Kasumi-1 (cell line): ENCODE measurements around the gene TRIM3.
A peak's percentile ranks its signal among the peaks of the same experiment; 100 is the strongest.

Source experiments
- DNase-seq, 2 experiments: peaks; one replicate each; lab custom pipeline; 2025; lab: John Stamatoyannopoulos, UW

The TRIM3 gene

DNA sequence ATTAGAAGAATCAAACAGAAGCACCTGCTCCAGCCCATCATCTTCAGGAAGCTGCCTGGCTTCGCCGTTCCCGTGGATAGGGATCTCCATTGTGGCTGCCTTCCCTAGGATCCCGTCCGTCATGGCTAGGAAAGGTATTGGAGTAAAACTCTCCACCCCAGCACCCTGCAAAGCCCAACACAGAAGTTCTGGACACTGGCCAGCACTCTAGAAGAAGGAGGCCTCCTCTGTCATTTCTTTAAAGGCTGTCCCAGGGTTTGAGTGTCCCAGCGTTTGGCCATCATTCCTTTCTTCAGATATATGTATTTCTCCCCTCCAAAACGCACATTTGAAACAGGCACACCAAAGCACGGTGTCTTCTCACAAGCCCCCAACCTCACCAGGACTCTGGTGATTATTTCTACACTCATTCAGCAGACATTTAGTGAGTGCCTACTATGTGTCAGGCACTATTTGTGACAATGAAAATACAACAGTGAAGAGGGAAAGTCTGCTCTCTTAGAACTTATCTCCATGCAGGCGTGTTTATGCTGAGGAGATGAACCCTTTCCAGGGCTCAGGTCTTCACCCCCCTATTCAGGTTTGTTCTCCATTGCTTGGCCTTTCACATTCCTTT is 6.7 kb upstream of the TRIM3 start:
- no peak for DNase-seq

DNA sequence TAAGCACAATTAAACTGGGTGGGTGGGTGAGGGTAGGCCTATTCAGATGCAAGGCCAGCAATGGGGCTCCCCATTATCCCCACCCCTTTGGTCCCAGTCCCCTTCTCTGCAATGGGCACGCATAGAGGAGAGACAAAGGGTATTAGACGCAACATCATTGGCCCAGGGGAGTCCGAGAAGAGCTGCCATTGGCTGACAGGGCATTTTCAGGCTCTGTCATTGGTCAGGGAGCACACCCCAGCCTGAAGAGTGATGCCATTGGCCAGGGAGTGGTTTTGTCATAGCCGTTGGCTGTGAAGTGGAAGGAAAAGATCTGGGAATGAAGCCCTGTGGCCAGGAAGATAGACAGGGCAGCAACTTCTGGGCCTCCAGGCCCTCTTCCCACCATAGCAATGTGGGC is 2.8 kb upstream of the TRIM3 start:
- DNase-seq = no peak

DNA sequence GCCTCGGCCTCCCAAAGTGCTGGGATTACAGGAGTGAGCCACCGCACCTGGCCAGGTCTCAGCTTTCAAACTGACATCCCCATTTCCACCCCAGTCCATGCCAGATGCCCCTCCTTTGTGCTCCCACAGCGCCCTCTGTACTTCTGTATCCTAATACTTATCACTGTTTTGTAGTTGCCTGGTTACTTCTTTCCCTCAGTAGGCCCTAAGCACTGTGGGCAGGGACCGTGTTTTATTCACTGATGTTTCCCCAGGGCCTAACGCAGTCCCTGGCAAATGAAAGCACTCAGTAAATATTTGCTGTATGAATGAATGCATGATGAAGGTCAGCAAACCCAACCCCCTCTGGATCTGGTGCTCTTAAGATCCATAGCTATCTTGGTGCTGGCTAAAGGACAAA is 2.2 kb upstream of the TRIM3 start:
- peak; percentile 6 to 8 for DNase-seq

DNA sequence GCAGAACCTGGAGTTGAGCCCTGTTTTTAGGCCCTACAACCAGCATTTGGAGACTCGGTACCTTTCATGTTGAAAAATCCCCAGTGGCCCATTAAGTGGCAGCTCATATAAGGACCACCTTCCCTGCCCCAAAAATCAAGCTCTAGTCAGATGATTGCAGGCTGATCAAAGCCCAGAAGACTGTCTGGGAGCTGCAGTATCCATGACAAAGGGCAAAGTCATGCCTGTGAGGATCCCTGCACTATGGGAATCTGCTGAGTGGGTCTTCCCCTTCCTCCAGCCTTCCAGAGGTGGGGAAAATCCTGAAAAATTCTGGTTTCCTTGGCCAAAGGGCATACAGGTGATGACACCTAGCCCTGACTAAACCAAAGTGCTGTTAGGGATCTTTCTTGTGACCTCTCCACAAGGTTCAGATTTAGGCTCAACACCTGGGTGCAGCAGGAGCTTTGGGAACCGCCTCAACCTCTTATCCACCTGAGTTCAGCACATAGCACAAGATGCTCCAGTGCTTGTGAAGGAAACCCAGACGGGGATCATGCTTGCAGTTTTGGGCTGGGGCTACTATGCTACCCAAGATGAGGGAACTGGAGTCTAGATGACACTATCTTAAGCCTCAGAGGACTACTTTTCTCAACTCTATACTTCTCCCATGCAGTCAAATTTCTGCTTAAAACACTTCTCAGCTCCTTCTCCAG is 1.2 kb upstream of the TRIM3 start:
- DNase-seq = no peak

DNA sequence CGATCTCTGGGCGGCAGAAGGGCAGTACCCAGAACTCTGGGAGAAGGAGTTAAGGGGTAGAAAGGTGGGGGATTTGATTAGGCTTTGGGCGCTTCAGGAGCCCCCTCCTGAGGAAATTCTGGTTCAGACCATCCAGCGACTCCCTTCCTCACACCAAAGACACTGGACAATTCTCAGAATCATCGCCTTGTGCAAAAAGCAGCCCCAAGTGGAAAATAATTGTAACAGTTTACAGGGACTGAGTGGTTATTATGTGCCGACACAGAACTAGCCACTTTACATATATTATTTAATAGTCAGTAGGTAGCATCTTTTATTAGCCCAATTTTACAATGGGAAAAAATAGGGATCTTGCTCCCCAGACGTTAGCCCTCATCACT is 662 bp upstream of the TRIM3 start:
- no peak for DNase-seq

DNA sequence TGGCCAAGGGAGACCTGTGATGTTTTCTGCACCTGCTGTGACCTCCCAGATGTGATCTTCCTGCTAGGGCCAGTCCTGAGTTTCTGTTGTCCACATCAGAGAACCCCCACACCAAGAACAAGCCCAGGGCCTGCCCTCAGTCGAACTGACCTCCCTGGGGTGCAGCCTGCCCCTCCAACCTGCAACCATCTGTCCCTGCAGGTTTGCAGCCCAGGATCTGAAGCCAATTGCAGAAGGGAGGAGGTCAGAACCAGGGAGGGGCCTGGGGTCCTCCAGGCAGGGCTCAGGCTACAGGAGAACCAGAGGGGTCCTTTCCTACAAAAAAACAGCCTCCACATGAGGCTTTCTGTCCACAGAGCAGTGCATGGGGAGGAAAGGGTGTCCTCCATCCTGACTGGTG is 807 bp downstream of the TRIM3 start:
- DNase-seq = no peak

DNA sequence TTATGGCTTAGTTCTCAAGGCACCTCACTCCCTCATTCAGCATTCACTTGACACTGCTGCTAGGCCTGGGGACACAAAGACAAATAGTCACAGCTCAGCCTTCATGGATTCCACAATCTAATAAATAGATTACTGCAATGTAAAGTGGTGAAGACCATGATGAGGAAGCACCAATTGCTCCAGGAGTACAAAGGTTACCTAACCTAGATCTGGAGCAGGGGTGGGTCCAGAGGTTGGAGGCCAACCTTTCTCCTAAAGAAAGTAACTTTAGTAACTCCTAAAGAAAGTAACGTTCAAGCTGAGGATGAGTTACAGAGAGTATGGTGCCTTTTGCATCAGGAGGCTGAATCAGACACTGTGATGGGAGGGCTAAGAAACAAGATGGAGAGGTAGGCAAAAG is 4.1 kb downstream of the TRIM3 start:
- DNase-seq = no peak

DNA sequence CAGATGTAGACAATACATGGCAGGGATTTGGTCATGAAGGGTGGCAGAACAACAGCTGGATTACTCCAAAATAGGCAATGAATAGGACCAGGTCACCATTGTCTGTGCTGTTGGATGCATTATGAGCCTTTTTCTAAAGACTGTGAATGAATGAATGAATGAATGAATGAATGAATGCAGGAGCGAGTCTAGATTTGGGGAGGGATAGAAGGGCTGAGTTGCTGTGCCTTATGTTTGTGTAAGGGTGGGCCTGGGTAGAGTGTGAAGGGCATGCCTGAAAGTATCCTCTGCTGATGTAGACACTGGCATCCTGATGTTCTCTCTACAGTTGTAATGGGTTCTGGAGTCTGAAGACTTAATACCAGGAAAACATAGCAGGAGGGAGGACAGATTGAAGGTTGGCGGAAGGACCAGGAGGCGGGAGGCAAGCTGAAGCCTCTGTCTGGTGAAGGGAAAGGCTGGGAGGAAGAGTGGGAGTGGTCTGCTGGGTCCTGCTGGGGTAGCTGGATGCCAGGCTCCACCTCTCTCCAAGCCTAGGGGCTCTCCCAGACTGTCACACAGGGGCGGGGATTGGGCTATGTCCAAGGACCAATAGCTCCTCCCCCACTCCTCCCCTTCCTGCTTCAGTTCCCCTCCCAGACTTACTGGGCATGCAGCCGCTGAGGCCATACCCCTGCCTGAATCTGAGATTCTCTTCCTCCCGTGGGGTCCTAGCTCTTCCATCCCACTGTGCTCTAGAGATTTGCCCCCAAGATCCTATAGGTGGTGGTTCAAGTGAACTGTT is 4.8 kb downstream of the TRIM3 start:
- DNase-seq = peak; percentile 49 to 62

DNA sequence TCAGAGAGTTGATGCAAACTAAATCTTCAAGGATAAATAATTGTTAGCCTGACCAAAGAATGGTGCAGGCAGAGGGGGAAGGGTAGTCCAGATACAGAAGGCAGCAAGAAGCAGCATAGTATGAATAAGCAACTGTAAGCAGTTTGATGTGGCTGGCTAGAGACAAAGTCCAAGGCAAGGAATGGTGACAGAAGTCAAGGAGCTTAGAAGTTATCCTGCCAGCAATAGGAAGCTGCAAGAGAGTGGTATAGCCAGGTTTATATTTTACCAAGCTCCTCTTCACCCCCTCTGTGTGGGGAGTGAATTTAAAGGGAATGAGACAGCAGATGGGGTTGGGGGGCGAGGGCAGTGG is 14.7 kb downstream of the TRIM3 start:
- DNase-seq = no peak

DNA sequence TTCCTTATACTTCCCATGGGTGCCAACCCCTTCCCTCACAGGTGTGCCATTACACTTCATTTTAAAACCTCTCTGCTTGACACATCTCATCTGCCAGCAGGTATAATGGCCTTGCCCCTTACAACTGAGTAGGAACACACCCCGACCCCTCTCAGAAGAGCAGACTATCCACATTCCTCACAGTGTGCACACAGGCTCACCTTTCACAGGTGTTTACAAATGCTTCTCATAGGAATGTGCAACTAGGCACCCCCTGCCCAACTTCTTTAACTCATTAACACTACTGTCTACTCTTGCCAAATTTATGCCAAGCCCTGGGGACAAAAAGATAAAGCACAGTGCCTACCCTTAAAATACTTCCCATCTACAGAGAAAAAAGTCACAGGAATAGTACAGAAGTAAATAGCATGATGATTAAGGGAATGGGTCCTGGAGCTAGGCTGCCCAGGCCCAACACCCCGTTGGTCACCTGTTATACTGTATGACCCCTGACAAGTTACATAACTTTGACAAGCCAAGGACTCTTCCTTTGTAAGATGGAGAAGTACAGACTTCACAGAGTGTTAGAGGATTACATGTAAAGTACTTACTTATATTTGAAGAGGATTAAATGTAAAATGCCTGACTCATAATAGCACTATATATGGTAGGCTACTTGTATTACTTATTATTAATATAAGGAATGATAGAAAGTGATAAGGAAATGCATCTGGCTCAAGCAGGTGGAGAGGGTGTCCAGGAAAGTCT is 15.2 kb downstream of the TRIM3 start:
- DNase-seq = no peak

DNA sequence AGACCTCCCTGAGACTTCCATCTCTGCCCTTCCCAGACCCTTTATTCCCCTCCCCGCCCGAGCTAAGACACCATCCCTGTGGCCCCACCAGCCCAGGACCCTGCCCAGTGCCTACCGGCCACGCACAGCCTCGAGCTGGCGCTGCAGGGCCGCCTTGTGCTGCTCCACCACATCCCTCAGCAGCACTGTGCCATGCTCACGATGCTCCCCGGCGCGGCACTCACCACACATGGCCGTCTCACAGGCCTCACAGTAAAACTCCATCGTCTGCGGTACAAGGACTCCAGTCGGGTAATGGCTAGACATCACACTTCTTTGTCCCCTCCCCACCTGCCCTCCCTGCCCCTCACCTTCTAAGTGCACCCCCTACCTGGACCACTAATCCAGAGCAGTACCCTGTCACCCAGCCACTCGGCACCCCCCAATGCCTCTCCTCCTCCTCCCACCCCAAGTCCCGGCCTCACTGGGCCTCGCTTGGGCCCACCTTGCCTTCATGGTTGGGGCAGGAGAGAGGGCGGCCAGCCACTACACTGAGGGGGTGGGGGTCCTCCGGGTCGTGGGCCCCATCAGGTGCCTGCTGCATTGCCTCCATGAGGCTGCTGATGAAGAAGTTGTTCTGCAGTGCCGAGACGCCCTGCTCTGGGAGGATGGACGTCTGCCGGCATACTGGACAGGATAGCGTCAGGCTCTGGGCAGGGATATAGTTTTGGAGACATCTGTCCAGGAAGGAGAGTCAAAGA is 16.0 kb downstream of the TRIM3 start:
- DNase-seq = no peak

DNA sequence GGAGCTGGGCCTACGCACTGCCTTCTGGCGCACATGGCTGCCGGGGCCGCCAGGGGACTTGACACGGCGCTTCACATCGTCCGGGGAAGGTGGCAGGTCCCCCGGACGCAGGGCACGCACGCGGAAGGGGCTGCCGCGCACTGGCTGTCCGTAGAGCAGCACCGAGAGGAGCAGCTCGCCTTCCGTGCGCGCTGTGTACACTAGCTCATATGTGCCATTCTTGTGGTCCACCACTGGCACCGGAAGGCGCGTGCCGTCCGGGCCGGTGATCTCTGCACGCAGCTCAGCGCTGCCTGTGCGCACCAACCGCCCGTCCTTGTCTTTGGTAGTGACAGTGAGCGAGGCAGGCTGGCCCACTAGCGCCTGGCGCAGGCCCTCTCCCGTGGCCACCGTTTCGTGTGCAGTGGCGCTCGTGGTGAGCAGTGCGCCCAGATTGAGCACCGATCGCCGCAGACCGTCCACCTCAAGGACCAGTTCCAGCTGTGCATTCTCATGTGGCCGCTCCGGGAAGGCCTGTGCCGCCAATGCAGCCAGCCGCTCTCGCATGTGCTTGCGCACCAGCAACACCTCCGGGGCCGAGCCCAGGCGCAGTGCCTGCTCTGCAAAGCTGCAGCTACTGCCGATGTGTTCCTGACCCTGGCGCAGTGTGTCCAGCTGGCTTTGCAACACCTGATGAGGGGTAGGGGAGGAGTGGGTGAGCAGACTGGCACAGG is 17.2 kb downstream of the TRIM3 start:
- DNase-seq = no peak

DNA sequence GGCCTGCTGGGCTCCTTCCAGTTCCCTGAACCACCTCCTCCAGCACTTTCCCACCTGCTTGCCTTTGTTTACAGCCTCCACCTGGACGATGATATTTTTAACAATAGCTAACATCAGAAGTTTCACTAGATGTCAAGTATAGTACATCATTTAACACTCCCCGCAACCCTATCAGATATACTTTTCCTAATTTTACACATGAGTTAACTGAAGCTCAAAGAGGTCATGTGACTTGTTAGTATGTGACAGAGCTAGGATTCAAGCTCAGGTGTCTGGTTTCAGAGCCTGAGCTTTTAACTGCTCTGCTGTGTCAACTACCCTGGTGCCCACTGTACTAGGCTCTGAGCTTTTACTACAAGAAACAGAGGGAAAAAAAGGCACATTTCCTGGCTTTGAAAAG is 18.7 kb downstream of the TRIM3 start:
- no peak for DNase-seq

DNA sequence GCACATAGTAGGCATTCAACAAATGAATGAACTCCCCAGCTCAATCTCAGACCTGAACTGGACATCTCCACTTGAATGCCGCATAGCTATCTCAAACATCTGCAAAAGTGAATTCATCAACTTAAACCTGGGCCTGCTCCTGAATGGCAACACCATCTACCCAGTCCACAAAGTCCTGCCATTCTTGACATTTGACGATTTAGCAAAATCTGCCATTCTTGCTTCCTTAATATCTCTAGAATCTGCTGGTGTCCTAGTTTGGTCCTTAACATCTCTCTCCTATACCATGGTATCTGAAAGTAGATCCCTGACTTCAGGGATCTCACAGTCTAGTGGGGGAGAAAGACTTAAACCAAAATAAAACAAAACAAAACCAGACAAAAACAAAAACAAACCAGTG is 20.6 kb downstream of the TRIM3 start:
- DNase-seq = no peak

DNA sequence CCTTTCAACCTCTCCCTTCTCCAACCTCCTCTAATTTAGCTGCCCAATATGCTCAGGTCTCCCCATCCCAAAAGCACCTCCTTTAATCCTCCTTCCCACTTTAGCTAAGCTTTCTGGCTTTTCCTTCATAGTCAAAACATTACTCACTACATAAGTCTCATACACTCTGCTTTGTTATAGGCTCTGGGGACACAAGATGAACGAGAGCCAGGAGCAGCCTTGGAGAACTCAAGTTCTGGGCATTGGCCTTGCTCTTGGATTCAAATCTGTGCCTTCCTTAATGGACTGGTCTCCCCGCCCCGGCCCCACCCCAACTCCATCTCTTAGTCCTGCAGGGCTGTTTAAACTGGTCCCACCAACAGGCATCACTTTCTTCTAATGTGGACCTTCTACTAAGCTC is 21.5 kb downstream of the TRIM3 start:
- no peak for DNase-seq

DNA sequence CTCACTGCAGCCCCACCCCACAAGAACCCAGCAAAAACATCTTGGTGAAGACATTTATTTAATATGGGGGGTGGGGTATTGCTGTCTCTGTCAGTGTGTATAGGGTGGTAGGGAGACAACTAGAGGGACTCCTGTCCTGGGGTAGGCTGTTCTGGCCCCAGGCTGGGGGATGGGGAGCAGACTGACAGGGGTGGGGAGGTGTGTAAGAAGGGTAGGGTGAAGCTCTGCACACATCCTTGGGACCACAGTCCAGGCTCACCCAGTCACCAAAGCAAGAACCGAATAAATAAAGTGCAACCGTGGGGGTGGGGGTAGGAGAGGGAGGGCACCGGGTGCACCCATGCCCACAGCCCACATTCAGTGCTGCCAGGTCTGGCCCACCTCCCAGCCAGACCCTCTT is 25.2 kb downstream of the TRIM3 start:
- no peak for DNase-seq

DNA sequence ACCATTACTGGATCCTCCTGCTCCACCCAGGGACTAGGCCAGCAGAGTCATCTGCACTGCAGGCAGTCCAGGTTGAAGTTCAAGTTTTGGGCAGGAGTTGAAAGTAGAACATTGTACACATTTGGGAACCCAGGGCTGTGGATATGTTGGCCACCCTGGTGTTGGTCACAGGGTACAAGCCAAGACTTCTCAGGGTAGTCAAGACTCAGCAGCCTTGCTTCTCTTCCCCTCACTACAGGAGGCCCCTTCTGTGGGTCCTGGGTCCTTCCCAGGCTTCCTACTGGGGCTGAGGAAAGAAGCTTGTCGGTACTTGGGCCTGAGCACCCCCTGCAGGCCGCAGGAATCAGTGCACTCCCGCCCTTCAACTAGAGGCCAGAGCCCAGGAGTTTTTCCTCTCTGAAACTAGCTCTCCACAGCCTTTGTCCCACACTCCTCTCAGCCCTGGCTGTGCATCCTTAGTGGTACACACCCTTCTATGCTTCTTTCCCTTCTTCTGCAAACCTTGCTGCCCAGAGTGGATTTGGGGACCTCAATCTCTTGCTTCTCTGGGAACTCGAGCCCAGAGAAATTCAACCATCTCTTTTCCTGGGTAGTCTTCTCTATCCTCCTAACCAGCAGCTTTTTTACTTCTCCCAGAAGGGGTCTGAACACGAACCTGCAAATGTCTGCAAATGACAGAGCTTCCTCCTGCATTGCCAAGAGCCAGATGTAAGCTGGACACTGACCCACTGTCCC is 30.3 kb downstream of the TRIM3 start:
- peak; percentile 51 to 68 for DNase-seq

DNA sequence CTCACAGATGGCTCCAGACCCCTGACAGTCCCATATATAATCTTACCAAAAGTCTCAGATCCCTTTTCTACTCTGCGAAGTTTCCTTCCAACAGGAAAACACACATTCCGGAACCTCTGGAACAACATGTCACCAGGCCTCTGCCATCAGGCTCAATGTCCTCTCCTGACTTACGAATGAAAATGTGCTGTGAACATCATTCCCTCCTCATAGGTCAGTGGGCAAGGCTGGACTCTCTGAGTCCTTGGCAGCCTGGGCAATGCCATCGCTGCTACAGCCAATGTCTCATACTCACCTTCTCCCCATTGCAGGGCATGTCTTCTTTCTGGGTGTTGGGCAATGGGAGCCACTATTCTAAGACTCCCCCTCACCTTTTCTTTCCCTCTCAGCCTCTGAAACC is 31.3 kb downstream of the TRIM3 start:
- DNase-seq = no peak

DNA sequence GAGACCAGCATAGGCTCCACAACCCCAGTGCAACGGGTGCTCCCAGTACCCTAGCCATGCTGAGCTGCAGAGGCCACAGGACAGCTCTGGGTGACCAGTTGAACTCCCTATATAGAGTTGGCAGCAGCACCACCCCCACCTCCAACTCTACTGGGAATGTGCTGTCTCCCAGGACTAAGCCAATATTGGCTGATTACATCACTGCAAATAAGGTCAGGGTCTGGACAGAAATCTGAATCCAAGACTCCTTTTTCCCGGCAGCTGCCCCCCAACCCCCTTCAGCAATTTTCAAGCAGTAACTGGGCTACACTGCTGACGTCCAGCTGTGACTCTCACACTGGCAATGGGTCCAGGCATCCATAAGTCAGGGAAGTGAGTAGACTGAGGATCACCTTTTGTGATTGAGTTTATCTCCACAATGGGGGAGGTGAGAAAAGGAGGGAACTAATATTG is 32.8 kb downstream of the TRIM3 start, which contains the start of gene HPX:
Gene HPX (minus strand): TSS at position 82 of the 453 bp plus-strand sequence. CDS start 24 bp downstream, at position 58.
- DNase-seq = no peak

DNA sequence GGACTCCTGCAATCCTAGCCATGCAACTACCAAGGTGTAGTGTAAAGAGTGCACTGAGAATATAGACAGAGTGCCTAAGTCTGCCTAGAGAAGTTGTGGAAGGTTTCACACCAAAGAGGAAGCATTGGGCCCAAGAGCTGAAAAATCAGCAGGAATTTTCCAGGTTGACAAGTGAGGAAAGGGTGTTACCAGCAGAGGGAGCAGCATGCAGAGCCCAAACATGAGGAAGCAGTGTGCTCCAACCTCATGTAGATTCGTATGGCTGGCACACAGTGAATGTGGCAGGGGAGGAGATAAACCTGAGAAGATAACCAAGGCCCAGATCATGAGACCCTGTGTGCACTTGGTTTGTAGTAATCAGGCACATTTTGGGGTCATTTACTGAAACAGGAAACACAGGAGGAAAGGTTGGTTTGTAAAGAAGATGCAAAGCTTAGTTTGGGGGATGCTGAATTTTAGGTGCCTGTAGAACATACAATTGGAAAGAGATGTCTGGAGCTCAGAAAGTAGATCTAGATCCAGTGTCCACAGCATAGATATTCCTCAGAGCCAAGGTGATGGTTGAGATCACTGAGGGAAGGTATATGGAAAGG is 34.7 kb downstream of the TRIM3 start:
- DNase-seq = peak; percentile 56 to 59
